GM18873 (cell line): ENCODE measurements around the gene OR2S2.

Experiments
- ATAC-seq: cut with Tn5 transposase; IDR thresholded peaks from one replicate; pipeline ENCODE4 v1.9.1; 2021; ENCODE audit warnings: mild to moderate bottlenecking, moderate library complexity, moderate number of reproducible peaks; ENCODE audit not compliant: unreplicated experiment, low FRiP score

Gene OR2S2

DNA sequence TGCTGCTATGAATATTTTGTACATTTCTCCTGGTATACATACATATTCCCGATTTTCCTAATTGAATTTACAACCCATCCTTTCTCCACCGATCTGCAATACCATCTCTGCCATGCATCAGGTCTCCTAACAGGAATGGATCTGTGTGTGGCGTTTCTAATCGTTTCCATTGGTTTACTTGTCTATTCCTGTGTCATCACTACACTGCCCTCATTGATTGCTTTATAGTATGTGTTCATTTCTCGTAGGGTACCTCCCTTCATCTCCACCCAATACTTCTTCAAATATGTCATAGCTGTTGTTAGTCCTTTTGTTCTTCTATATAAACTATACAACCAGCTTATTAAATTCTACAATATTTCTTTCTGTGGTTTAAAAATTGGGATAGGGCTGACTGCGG is 7.1 kb upstream of the OR2S2 start:
- no peak for ATAC-seq

DNA sequence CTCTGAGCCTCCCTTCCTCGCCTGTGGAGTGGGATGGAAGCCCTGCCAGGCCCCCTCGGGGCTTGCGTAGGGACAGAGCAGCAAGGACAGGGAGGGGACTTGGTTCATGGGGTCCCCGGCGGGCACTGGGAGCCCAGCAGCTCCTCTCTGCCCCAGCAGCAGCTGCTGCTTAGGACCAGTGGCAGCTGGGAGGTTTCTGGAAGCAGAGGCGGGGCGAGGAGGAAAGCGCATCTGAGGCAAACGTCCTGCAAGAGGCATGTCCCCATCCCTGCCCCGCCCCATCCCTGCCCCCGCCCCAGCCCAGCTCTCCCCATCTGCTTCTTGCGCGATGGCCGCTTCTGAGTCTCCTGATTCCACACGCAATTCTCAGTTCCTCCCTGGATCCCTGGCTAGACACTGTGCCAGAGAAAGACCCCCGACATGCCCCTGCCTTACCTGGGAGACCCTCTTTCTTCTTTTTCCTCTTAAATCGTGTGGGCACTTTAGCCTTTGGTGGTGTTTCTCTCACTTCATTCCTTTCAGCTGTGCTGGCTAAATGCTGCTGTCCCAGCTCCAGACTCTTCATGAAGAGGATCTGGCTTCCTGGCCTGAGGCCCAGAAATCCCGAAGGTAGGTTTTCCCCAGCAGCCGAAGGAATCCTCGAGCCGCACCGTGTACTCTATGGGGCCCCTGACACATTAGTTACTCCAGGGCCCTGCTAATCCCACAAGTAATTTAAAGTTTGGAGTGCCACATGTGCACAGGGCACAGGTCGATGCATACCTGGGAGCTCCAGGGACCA is 4.4 kb upstream of the OR2S2 start:
- ATAC-seq = no peak

DNA sequence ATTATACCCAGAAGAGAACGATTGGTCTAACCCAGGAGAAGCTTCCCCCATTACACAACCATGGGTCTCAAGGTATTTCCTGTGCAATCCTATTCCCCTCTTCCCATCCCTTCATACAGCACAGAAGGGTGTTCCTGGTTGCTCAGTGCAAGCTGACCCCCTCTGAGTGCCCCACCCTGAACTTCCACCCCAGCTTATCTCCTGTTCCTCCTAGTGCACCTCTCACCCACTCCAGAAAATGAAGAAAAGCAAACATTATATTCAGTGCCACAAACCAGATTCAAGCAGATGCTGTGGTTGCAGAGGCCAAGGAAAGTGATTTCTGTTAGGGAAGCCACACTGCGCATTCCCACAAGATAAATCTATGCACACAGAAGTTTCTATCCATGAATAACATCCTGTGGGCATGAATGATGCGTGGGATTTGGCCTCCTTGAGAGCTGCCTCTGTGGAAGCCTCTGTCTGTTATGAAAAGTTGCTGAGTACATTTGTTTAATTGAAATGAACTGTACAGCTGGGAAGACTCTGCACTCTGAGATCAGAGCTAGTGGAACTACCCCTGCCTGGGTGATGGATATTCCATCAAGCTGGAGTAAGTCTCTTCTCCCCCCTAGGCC is 2.2 kb upstream of the OR2S2 start:
- no peak for ATAC-seq

DNA sequence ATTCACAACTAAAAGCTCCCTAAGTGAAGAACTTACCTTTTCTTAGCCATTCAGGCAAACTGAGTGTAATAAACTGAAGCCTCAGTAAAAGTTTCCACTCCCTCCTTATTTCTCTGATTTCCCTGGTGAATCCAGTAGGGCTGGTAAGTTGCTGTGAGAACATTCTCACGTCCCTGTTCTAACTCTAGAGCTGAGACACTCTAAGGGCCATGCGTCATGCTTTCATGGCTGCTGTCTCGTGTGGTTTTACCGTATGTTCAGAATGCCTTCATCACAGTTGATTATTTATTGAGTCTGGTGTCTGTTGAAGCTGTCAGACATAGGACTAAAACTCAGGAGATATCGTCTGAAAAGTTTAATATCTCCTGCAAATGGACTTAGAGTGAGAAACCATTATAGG is 1.3 kb downstream of the OR2S2 start:
- ATAC-seq = no peak

DNA sequence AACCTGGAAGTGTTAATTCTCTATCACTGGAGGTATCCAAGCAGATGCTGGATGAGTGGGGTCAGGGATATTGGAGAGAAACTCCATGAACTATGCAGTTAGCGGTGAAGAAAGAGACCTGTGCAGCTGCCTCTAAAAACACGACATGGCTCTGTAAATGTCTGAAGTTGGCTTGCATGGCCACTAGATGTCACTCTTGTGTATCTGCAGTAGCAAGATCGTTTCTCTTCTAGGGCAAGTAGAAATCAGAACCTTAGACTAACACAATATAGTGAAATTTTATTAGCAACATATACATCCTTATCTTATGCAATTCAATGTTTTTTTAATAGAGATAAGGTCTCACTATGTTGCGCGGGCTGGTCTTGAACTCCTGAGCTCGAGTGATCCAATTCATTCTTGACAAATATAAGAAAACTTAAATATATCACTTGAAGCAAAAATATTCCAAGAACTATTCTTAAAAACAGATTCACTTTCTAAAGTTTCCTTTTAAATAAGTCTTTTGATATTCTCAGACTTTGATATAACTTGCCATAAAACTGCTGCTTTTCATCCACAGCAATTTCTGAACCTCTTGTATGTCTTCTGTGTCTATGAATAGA is 2.9 kb downstream of the OR2S2 start:
- ATAC-seq = no peak

DNA sequence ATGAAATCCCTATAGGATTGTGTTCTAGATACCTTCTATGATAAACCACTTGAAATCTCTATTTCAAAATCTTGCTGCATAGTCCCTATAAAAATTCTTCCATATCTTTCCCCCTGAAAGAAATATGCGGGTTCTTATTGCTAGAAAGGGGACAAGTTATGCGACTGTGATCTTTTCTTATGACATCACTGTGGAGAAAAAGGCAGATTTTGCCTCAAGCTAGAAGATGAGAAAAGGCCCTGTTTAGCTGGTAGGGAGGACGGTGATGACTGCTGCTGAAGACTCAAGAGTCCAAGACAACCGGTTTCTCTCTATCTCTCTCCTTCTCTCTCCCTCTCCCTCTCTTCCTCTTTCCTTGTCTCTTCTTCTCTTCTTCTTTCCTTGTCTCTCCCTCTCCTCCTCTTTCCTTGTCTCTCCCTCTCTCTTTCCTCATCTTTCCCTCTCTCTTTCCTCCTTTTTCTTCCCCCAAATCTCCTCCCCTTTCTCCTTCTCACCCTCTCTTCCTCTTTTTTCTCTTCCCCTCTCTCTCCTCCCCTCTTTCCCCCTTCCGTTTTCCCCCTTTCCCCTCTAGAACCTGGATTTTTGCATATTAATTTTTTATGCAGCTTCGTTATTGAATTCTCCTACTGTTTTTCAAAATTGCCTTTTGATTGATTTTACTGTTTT is 5.3 kb downstream of the OR2S2 start:
- no peak for ATAC-seq

DNA sequence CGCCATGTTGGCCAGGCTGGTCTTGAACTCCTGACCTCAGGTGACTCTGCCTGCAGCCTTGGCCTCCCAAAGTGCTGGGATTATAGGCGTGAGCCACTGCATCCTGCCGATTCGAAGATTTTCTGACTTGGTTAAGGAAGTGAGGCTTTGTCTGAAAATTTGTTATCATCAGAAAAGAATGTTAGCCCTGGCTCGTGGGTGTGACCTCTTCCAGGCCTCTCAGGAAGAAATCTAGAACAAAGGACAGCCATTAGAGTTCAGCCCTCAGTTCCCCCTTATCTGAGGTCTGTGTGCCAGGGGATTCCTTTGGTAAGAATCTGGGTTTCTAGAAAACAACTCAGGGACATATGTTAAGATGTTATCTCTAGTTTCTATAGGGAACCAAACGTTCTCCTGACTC is 6.2 kb downstream of the OR2S2 start:
- no peak for ATAC-seq

DNA sequence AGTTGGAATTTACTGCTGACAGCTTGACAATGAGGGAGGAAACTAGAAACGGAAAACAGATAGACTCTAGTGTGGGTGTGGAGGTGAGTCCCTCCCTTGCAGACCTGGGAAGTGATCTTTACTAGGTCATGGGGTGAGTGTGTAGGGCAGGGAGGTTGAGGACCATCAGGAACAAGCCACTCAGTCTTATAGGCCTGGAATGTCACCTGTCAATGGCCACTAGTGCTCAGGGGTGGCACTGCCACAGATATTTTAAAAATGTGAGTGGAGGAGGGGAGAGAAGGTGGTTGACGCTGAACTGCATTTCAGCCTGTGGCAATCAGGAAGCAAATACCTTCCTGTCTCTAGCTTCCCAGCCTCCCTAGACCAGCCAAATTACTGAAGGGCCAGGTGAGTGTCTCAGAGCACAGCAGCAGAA is 9.0 kb downstream of the OR2S2 start:
- ATAC-seq = no peak

DNA sequence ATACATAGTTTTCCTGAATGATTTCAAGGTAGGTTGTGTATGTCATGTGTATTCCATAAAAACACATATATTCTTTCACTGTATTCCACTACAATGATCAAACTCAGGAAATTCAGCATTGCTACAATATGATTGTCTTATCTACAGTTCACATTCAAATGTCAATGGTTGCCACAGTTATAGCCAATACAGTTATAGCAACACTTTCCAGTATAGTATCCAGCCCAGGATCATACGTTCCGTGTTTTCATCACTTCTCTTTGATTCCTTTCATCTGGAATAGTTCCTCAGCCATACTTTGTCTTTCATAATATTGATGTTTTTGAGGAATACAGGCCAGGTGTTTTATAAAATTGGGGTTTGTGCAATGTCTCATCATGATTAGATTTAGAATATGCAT is 9.5 kb downstream of the OR2S2 start:
- ATAC-seq = no peak

DNA sequence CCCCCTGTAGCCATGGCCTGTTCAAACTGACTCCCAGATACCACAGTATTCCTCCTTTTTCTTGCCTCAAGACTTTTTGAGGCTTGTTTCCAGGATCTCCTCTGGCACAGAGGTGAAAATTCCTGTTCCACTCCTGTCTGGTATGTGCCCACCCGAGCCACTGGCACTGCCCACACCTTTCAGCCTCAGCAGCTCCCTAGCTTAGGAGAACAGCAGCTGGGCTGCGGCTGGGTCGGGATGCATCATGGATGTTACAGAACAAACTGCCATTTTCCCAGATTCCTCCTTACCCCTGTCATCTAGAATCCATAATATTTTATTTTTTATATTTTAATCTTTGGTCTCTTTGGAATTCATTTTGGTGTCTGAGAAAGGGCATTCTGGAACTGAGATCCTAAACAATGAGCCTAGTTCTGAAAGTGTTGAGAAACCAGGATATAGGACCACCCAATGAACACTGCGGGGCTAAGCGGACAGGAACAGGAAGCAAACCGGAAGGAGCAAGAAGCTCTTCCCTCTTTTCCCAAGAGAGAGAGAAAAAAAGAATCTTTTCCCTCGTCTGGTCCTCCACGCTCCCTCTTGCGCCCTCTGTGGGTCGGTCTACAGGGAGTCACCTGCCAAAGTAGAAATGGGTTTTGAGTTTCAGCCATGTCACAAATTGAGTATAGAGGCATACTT is 12.5 kb downstream of the OR2S2 start:
- no peak for ATAC-seq

DNA sequence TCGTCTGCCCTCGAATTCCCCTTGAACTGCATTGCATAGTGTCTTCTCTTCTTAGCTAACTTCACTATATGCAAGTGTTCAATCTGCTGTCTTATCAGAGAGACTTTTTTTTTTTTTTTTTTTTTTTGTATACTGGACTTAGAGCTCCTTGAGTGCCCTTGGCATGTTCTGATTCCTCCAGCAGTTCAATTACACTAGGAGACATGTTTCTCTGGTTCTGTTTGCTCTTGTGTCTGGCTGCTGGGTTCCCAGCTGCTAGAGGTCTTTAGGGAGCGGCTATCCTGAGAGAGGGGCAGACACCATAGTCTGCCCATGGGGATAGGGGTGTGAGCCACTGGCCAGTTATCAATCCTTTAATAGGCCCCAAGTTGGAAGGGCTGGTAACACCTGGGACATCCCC is 13.1 kb downstream of the OR2S2 start:
- ATAC-seq = no peak

DNA sequence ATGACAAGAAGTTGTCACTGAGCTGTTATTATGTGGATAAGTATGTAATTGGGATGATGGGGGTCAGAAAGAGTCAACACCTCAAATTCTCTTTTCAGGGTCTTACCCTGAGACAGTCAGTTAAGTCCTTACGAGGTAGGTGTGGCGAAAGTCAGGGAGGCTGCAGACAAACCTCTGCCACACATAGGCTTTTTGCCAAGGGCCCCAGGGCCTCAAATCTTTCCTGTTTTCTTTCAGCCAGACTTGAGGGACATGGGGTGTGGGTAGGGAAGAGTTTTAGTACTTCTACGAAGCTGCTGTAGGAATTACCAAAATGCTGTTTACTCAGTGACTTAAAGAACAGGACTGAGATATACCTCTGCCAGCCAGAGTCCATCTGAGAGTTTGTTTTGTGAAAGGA is 13.8 kb downstream of the OR2S2 start:
- no peak for ATAC-seq

DNA sequence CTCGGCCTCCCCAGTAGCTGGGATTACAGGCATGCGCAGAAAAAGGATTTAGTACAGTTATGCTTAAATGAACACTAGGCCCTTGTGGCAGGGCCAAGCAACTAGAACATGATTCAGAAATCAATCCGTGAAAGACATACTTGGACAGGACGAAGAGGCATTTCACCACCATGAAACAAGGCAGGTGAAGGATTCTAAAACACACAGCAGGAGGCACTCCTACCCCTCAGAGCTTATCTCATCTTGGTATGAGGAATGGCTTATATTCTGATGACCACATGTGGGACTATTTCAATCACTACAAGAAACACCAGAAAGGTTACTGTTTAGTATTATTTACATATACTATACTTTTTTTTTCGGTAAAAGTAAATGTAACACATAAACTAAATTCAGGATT is 15.7 kb downstream of the OR2S2 start:
- ATAC-seq = no peak

DNA sequence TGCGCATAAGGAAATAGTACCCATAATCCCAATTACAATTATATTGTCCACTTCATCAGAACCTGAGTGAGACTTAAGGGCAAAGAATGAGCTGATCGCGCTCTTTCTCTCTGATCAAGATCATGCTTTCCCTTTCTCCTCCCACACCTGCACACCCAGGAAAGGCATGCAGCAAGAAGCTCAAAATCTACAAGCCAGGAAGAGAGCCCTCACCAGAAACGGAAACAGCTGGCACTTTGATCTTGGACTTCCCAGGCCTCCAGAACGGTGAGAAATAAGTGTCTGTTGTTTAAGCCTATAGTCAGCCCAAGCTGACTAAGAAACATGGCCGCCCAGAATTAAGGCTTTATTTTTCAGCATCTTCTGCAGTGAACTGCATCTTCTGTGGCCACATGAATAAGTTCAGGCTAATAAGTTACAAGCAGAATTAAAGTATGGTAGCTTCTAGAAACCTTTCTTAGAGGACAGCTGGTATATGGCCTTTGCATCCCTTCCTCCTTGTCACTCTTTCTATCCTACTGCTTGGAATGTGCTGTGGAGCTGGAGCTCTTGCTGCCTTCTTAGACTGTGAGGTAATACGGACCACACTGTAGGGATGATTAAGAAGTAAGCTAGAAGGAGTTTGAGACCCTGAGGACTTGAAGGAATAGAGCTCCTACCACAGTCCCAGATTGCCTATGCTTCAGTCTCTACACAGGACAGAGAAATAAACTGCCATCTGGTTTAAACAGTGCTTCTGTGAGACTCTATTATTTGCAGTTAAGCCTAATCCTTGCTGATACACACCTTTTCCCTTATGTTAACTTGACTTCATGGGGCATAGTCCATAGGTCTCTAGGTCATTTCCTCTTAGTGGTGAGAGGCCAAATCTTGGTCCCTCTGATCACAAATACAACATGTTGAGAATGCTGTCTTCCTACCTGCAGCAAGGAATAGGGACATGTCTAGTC is 17.2 kb downstream of the OR2S2 start:
- no peak for ATAC-seq

DNA sequence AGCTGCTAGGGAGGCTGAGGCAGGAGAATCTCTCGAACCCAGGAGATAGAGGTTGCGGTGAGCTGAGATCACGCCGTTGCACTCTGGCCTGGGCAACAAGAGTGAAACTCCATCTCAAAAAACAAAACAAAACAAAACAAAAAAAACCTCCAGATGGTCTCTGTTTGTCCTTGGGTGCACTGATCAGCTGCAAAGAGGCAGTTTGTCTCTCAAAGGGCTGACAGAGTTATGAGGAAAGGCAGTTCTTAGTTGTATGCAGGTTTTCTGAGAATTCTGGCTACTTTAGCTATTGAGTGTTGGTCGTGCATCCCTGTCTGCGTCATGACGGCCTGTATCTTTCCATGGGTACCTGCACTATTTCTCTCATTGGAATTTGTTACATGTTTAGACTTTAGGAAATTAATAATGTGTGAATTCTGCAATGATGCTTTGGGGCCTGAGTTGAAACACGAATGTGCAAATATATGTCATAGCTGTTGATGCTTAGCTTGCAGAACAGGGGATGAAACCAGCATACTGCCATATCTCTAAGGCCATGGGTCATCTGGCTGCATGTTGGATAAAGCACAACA is 18.2 kb downstream of the OR2S2 start:
- no peak for ATAC-seq

DNA sequence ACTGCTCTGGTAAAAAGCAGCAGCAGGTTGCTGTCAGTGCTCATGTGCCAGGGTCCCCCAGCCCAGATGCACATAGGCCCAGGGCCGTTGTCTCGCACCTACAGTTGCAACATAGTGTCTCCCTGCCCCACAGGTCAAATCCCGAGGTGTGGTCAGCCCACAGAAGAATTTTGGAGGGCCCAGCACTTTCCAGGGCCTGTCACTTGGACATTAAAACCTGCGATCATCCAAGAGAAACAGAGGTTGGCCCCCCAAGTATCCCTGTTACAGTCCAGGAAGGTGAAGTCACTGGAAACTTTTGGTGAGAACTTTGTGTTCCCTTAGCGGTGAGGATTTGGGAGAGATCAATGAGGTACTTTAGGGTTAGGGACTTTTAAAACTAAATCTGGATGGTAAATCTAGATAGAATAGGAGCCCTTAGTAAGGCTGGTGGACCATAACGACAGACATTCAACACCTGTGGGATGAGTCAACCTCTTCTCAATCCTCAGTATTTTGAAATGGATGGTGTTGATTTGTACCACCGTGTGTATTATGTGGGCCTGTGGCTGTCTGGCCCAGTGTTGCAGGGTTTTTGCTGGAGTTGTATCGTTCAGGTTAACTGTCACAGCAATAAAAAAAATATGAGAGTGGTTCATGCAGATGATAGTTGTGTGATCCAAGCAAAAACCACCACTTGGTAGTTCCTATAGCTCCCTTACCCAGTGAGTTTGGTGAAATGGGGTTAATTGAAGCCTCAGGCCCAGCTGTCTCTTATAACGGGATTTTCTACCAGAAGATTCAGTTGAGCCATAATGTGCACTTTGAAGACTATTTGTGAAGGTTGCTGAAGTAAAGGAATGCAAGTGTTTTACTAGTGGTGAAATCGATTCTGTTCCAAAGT is 19.2 kb downstream of the OR2S2 start:
- no peak for ATAC-seq

DNA sequence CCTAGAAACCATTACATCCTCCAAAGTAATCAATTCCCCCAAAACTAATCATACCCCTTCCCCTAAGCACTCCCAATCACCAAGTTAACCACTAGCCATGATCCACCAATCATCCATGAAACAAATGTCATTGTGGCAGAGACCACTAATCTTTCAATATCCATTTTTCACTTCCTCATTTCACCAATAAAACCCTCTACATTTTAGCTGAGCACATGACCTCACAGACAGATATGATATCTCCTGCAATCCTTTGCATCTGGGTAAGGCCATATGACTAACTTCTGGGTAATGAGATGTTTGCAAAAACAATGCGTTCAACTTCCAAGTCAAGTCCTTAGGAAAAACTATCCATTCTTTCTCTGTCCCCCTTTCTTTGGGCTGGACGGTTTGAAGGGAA is 20.7 kb downstream of the OR2S2 start:
- no peak for ATAC-seq

DNA sequence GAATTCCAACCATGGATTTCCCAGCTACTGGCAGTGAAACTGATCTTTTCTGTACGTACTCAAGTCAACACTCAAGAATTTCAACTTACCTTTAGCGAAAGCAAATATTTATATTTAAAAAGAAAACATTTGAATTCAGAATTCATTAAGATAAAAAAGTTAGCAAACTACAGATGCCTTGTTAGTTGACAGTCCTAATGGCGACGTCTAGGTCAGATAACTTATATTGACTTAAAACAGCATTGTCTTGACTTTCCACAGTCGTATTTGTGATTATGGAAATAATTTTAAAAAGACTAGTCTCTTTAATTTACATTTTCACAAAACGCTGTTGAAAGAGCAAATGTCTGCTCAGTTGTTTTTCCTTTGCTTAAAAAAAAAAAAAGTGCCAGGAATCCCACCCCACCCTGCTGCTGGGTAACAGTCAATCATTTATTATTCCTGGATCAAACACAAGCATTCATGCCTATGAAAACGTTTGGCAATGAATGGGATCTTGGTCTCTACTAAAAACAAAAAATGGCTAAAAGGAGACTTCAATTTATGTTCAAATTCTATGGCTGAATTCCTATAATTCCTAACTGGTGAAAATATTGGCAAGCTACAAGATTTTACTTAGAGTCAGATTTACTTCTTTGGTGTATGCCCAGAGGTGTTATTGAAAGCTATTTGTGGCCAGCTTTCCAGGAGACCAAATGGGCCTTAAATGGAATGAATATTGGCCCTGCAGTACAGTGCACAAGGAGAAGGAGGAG is 22.0 kb downstream of the OR2S2 start:
- no peak for ATAC-seq
